GM12878 (cell line): ENCODE data around the gene COL20A1. TPM values are rescaled to one million over a fixed set of nuclear protein-coding genes. Genes with fewer than 3 reads are reported as not detected.

ENCODE experiments used
- ATAC-seq: fragments of 200-7000 bp; cut with Tn5 transposase; 3 replicates; pipeline ENCODE4 v1.9.1; 2020; ENCODE audit warnings: mild to moderate bottlenecking, moderate library complexity
- BruUV-seq: library from RNA; stranded (reverse); fragments of 400-500 nt; replicated peaks from 2 replicates; lab custom pipeline; 2021; lab: Mats Ljungman, UMichigan
- CTCF ChIA-PET: fragments of 300-600 bp; sonication (Branson Sonifier 250); formaldehyde crosslinking; extraction: SDS; loops from one replicate; lab custom pipeline; 2021; ENCODE audit warnings: inconsistent platforms; lab: Yijun Ruan, JAX
- POLR2A ChIA-PET: fragments of 350-600 bp; formaldehyde crosslinking; extraction: SDS; loops from one replicate; lab custom pipeline; 2021; ENCODE audit warnings: inconsistent platforms; lab: Charles Lee
- RAD21 ChIA-PET: fragments of 300-600 bp; sonication (Branson Sonifier 250); formaldehyde crosslinking; loops from one replicate; lab custom pipeline; 2023; ENCODE audit warnings: antibody characterized with exemption; ENCODE audit not compliant: unreplicated experiment; lab: Charles Lee
- SMC1A ChIA-PET: fragments of 300-600 bp; sonication (Branson Sonifier 250); formaldehyde crosslinking; loops from one replicate; lab custom pipeline; 2023; ENCODE audit not compliant: unreplicated experiment, uncharacterized antibody; lab: Charles Lee
- DNase-seq: peaks from one replicate; pipeline ENCODE4 v3.0.0-alpha.2; 2011; ENCODE audit warnings: low read depth, low spot score
- FAIRE-seq: peaks from 3 replicates; lab custom pipeline; 2011; peaks lifted over from hg19 to GRCh38; lab: Jason Lieb, UNC
- H2AFZ ChIP-seq: 2 replicates; pipeline ENCODE4 v1.6.0; 2011; ENCODE audit warnings: low read depth, low read length, control low read depth; ENCODE audit not compliant: control insufficient read depth
- H3K27ac ChIP-seq: 2 replicates; pipeline ENCODE4 v1.5.1; 2011; ENCODE audit warnings: control low read depth; ENCODE audit not compliant: control insufficient read depth, insufficient read depth
- H3K27me3 ChIP-seq, 2 experiments: replicated peaks in 1 of 2; 2 replicates each; pipeline versions ENCODE4 v1.6.0 to v1.6.1; 2011; ENCODE audit warnings: low read length in 1 of 2; ENCODE audit not compliant: control insufficient read depth in 2 of 2, insufficient read depth in 2 of 2
- H3K36me3 ChIP-seq, 2 experiments: 2 replicates each; pipeline ENCODE4 v1.5.1; 2011; ENCODE audit warnings: low read length in 1 of 2; ENCODE audit not compliant: control insufficient read depth in 2 of 2, insufficient read depth in 2 of 2
- H3K4me1 ChIP-seq: 2 replicates; pipeline ENCODE4 v1.6.1; 2011; ENCODE audit warnings: mild to moderate bottlenecking, low read length, moderate library complexity, mixed read lengths; ENCODE audit not compliant: control insufficient read depth, insufficient read depth
- H3K4me2 ChIP-seq: 2 replicates; pipeline ENCODE4 v1.6.0; 2011; ENCODE audit warnings: control low read depth; ENCODE audit not compliant: control insufficient read depth, insufficient read depth
- H3K4me3 ChIP-seq: fragments of 200-600 bp; sonication (generic); 2 replicates; pipeline ENCODE4 v1.5.1; 2016
- H3K79me2 ChIP-seq: 2 replicates; pipeline ENCODE4 v1.6.0; 2011; ENCODE audit warnings: low read length; ENCODE audit not compliant: control insufficient read depth, insufficient read depth
- H3K9ac ChIP-seq: 2 replicates; pipeline ENCODE4 v1.8.0; 2011; ENCODE audit warnings: low read length, control low read depth, mixed read lengths; ENCODE audit not compliant: control insufficient read depth, insufficient read depth
- H3K9me3 ChIP-seq: replicated peaks from 3 replicates; pipeline ENCODE4 v1.5.1; 2011; ENCODE audit warnings: mild to moderate bottlenecking, low read length; ENCODE audit not compliant: control insufficient read depth, insufficient read depth
- H4K20me1 ChIP-seq: 2 replicates; pipeline ENCODE4 v1.6.0; 2011; ENCODE audit not compliant: control insufficient read depth, insufficient read depth
- CBFB ChIP-seq: IDR thresholded peaks from 2 replicates; pipeline ENCODE4 v1.6.1; 2016; ENCODE audit warnings: antibody characterized with exemption, low read depth
- CBX3 ChIP-seq: fragments of 200-600 bp; sonication (generic); IDR thresholded peaks from 2 replicates; pipeline ENCODE4 v1.6.1; 2016; ENCODE audit warnings: low read depth, borderline replicate concordance
- CEBPB ChIP-seq, 2 experiments: fragments of 150-350 bp in 1 of 2; IDR thresholded peaks; 2 replicates each; pipeline ENCODE4 v1.6.1; 2012 to 2014; ENCODE audit warnings: low read depth in 2 of 2, low read length in 2 of 2, borderline replicate concordance in 1 of 2, inconsistent platforms in 1 of 2
- CHD1 ChIP-seq: IDR thresholded peaks from 2 replicates; pipeline ENCODE4 v1.6.1; 2012; ENCODE audit warnings: low read depth, low read length, improper control_type of control experiment
- EED ChIP-seq: sonication (generic); IDR thresholded peaks from 2 replicates; pipeline ENCODE4 v1.6.1; 2016; ENCODE audit warnings: antibody characterized with exemption, low read depth
- ESRRA ChIP-seq: IDR thresholded peaks from 2 replicates; pipeline ENCODE4 v1.6.1; 2012; ENCODE audit warnings: mild to moderate bottlenecking, low read length, improper control_type of control experiment
- MXI1 ChIP-seq: fragments of 150-350 bp; IDR thresholded peaks from 2 replicates; pipeline ENCODE4 v1.6.1; 2011; ENCODE audit warnings: low read depth, mild to moderate bottlenecking, inconsistent platforms, low read length, improper control_type of control experiment
- NFIC ChIP-seq: IDR thresholded peaks from 2 replicates; pipeline ENCODE4 v1.6.1; 2012; ENCODE audit warnings: low read depth, mild to moderate bottlenecking, inconsistent platforms, low read length, moderate library complexity
- SMAD1 ChIP-seq: fragments of 450-650 bp; IDR thresholded peaks from 2 replicates; pipeline ENCODE4 v1.6.1; 2018; ENCODE audit warnings: mild to moderate bottlenecking, low read depth; ENCODE audit not compliant: partially characterized antibody
- STAT1 ChIP-seq: fragments of 450-650 bp; conservative IDR thresholded peaks from 2 replicates; pipeline ENCODE4 v1.6.1; 2014; ENCODE audit warnings: antibody characterized with exemption, mild to moderate bottlenecking
- TCF3 ChIP-seq: IDR thresholded peaks from 2 replicates; pipeline ENCODE4 v1.6.1; 2012; ENCODE audit warnings: low read depth, mild to moderate bottlenecking, low read length, borderline replicate concordance; ENCODE audit not compliant: insufficient read depth
- WGBS: methylation state at CpG from one replicate; pipeline ENCODE4 v1.1.6; 2016; ENCODE audit warnings: low lambda C conversion rate; ENCODE audit not compliant: insufficient replicate concordance, insufficient coverage; ENCODE audit errors: missing lambda C conversion rate; 5-methylcytosine and 5-hydroxymethylcytosine counted together
- in situ Hi-C: fragments of 300-500 bp; cut with MboI; formaldehyde crosslinking; loops from 9 replicates; pipeline ENCODE4 v1.14.3; 2018; ENCODE audit warnings: mixed read lengths
- intact Hi-C: fragments of 100-400 bp; cut with micrococcal nuclease; formaldehyde crosslinking; loops from one replicate; pipeline ENCODE4 v1.14.2; 2022; ENCODE audit not compliant: unreplicated experiment
- polyA plus RNA-seq, 11 experiments: library from polyadenylated mRNA; depleted of rRNA in 4 of 11; unstranded in 6 of 11; stranded (reverse) in 5 of 11; fragments of >200 nt; fragmentation: Nextera tagmentation in 4 of 11; fragmentation: Illumina TruSeq in 1 of 11; extraction: Ambion mirVana in 4 of 11; extraction: Trizol in 1 of 11; gene quantifications; 1 replicate in 1 of 11; 2 replicates in 10 of 11; pipeline versions ENCODE4 v1.2.1 to v1.2.3, GENCODE V29; 2011 to 2016; ENCODE audit warnings: inconsistent platforms in 2 of 11, missing spikeins in 2 of 11, low read depth in 1 of 11
- total RNA-seq, 4 experiments: library from RNA; depleted of rRNA in 3 of 4; stranded (reverse); fragments of >200 nt in 3 of 4; fragmentation: Illumina TruSeq in 1 of 4; extraction: Trizol in 1 of 4; gene quantifications; 2 replicates each; pipeline versions ENCODE4 v1.2.1 to v1.2.3, GENCODE V29; 2013 to 2021
- TF ChIP-seq, protein P1 (sequence below): fragments of 450-650 bp; IDR thresholded peaks from 2 replicates; pipeline ENCODE4 v1.6.1; 2017; ENCODE audit warnings: antibody characterized with exemption, mild to moderate bottlenecking, moderate library complexity

COL20A1 gene
- total and polyA plus RNA-seq, 10 of the 15 experiments (the other 5 are each of a cell fraction or from before 2014, with no cell fraction given): not detected

- TF ChIP-seq MXI1: no peak
- TF ChIP-seq EED: no peak
- TF ChIP-seq, all 136 proteins: peak for 0
Measured at GRCh38 chr20:63371291-63371865, 78.4 kb downstream of the COL20A1 start (continued).

DNA sequence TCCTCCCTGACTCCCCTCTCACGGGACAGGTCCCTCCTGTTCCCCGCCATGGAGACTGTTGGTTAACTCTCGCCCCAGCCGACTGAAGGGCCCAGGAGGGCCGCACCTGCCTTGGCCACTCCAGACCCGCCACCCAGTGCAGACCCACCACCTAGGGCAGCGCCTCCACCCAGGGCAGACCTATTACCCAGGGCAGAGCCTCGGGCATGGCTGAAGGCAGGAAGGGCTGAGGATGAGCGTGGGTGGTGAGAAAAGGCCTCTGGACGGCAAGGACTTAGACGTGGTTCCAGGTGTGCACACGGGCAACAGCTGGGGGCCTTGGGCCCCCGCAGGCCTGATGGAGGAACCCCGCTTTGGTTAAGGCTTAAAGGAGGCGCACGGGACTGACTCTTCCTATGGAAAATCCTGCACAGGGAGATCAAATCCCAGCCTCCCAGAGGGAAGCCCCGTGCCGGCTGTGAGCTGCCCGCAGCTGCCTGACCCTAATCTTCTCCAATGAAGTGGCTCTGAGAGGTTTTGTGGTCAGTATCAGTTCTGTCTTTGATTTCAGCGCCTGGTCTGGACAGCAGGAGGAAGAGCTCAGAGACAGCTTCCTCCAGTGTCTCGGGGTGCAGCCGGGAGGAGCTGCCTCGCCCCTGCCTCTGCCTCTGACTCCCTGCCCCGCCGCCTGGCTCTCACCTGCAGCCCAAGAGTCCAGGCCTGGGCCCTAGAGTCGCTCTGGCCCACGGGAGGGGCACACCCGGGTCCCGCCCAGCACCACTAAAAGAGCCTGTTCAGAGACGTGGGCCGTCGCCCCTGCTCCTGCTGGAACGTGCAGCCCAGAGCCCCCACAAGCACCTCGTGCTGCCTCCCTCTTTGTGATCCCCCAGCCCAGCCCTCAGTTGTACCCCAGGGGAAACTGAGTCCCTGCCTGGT lies 80.2 kb downstream of the COL20A1 start:
- no peaks in the 10 kb centered on the region for H4K20me1 ChIP-seq
- H3K27me3 ChIP-seq: no peaks in the 10 kb centered on the region; a peak in 1 of 4 replicates
- no TSS peak for BruUV-seq
- no peak for FAIRE-seq
- no peak for ATAC-seq
- ChIA-PET CTCF (no interaction called here), RAD21 (no interaction called here), POLR2A (no interaction called here), SMC1A (no interaction called here)
- H3K79me2 ChIP-seq: no peaks in the 10 kb centered on the region
- H3K4me2 ChIP-seq: no peak overlapping the region
- in situ Hi-C loops (no loop called here), intact Hi-C loops (no loop called here)
- H3K4me1 ChIP-seq: no peaks in the 10 kb centered on the region
- H3K9me3 ChIP-seq: no peaks in the 10 kb centered on the region
- WGBS: 31% methylated on average over 34 of the region's 34 CpGs
- H3K9ac ChIP-seq: no peak overlapping the region
- no peak for TF ChIP-seq CBX3
- no peak overlapping the region for H3K4me3 ChIP-seq
- H3K36me3 ChIP-seq: no peaks in the 10 kb centered on the region
- no peak overlapping the region for H3K27ac ChIP-seq
- no peak overlapping the region for H2AFZ ChIP-seq
- DNase-seq: no peak

DNA sequence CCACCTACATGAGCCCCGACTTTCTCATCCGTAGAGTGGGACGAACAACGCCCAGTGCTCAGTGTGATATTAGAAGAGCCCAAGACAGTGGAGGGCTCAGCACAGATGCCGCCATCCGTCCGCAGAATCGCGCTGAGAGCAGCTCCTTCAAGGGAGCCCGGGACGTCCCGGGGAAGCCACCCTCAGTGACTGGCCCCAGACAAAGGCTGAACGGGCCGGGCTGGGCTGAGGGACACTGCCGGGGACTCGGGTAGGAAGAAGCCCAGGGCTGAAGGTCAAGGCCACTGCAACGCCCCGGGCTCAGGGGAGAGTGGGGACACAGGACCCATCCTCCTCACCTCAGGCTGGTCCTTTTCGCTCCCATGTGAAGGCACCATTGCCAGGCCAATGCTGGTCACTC lies 81.0 kb downstream of the COL20A1 start:
- BruUV-seq: no TSS peak
- no peak for DNase-seq
- CTCF ChIA-PET: interaction anchor here (0.6 to 0.8 kb wide), 2 partner anchors 151 to 162 kb away, joined by 3 to 4 read pairs; no protein-coding TSS in a partner anchor
- TF ChIP-seq TCF3 (no peak), CBFB (no peak), CHD1 (no peak), SMAD1 (no peak), ESRRA (no peak), CEBPB (IDR thresholded peaks at IDR 0.05; ENCODE audit: borderline replicate concordance in 1 of 2, low read depth in 2 of 2, low read length in 2 of 2) (no peak), STAT1 (no peak), NFIC (no peak)
- TF ChIP-seq, protein P1, sequence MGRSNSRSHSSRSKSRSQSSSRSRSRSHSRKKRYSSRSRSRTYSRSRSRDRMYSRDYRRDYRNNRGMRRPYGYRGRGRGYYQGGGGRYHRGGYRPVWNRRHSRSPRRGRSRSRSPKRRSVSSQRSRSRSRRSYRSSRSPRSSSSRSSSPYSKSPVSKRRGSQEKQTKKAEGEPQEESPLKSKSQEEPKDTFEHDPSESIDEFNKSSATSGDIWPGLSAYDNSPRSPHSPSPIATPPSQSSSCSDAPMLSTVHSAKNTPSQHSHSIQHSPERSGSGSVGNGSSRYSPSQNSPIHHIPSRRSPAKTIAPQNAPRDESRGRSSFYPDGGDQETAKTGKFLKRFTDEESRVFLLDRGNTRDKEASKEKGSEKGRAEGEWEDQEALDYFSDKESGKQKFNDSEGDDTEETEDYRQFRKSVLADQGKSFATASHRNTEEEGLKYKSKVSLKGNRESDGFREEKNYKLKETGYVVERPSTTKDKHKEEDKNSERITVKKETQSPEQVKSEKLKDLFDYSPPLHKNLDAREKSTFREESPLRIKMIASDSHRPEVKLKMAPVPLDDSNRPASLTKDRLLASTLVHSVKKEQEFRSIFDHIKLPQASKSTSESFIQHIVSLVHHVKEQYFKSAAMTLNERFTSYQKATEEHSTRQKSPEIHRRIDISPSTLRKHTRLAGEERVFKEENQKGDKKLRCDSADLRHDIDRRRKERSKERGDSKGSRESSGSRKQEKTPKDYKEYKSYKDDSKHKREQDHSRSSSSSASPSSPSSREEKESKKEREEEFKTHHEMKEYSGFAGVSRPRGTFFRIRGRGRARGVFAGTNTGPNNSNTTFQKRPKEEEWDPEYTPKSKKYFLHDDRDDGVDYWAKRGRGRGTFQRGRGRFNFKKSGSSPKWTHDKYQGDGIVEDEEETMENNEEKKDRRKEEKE: no peak

More for the DNA sequence above, 81.0 kb downstream of the COL20A1 start:
- SMC1A ChIA-PET: no interaction called here
- Histone ChIP-seq H4K20me1 (no peaks in the 10 kb centered on the region), H3K4me3 (no peak overlapping the region), H3K79me2 (no peaks in the 10 kb centered on the region), H3K9me3 (no peaks in the 10 kb centered on the region), H3K27me3 (no peaks in the 10 kb centered on the region; a peak in 1 of 4 replicates), H3K4me2 (no peak overlapping the region), H3K4me1 (no peaks in the 10 kb centered on the region), H2AFZ (no peak overlapping the region), H3K36me3 (no peaks in the 10 kb centered on the region), H3K9ac (no peak overlapping the region), H3K27ac (no peak overlapping the region)
- in situ Hi-C loops: no loop called here
- 43% methylated on average over 19 of the region's 19 CpGs for WGBS
- no peak for FAIRE-seq
- ATAC-seq: no peak
- POLR2A ChIA-PET: no interaction called here
- RAD21 ChIA-PET: no interaction called here
- intact Hi-C loops: no loop called here
